Measurements from ENCODE around the gene YAP1. TPM values are rescaled to one million over a fixed set of nuclear protein-coding genes. Genes with fewer than 3 reads are reported as not detected.

Gene YAP1
- total RNA-seq, 1 donor from 2014 or later = 0.10 TPM

DNA sequence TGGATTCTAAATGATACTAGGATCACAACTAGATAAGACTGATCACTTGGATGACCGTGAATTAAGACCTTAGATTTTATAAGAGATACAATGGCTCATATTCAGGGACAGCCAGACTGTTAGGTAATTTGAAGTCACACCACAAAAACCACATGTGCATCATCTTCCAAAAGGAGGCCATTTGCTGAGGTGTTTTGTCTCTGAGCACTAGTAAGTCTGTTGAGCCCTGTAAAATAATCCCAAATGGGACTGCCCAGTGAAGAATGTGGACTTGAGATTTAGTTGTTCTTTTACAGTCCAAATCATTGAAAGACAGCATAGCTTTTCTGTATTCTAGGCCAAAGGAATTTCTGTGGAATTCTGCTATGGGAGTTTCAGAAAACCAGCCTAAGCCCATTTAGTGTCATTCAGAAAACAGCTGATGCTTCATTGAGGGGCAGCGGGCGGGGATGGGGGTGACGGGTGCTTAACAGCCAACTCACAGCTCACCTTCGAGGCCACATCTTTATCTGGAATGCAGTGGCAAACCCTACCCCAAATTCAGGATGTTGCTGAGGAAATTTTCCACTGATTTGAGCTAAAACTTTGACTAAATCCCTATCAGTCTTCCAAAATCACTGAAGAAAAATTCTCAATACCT is 127.0 kb downstream of the YAP1 start:
- intact Hi-C loops (cut with micrococcal nuclease) = no loop called here

DNA sequence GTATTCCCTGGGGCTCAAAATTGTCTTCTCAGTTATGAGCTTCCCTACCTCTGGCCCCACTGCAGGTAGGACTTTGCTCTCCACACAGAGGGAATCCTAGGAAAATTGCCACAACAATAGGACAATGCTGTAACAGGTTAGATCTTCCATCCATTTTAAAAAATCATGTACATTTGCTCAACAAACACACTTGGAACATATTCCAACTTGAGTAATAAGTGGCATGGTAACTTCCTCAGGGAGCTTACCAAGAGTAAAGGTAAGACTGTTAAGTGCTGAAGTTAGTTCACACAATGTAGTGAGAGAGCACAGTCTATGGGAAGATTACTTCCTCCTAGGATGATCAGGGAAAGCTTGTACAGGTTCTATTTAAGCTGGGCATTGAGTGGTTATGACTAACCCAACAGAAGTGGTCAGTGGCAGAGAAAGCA is 128.2 kb downstream of the YAP1 start:
- intact Hi-C loops (cut with micrococcal nuclease) = no loop called here

DNA sequence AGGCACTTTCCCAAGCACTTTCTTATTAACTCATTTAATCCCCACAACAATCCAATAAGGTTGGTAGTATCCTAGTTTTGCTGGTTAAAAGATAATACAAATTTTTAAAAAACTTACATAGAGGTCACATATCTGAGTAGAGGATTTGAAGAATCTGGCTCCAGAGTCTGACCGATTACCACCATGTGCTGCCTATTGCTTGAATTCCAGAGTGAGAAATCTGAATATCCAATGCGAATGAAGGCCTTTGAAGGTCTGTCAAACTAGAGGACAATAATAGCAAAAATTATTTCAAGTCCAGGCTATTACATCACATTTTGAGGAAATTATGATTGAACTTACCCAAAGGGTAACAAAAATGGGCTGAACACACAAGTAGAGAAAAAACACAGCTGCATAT is 129.2 kb downstream of the YAP1 start:
- intact Hi-C loops (cut with micrococcal nuclease) = no loop called here

DNA sequence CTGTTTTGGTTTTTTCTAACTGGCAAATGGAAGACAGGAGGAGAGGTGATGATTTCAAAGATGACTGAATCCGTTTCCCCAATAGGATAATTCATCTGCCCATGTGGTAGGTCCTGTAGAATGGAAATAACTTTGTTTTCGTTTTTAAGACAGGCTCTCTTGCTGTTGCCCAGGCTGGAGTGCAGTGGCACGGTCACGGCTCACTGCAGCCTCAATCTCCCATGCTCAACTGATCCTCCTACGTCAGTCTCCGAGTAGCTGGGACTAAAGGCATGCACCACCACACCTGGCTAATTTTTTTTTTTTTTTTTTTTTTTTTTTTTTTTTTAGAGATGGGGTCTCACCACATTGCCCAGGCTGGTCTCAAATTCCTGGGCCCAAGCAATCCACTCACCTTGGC is 129.7 kb downstream of the YAP1 start:
- intact Hi-C loops (cut with micrococcal nuclease) = no loop called here

DNA sequence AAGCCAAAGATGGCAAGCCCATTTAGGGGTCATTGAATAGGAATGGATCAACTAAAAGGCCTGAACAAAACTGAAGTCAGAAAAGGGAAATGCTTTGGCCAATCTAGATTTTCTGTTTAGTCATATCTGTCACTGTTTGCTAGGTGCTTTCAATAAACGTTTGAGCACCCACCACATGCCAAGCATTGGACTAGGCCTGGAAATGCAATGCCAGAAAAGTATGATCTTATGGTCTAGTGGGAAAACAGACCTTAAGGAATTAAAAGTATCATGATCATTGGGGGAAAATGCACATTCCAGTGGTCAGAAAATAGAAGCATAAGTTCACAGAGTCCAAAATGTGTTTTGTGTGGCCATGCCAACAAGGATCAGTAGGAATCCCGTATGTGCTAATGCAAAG is 130.3 kb downstream of the YAP1 start:
- intact Hi-C loops (cut with micrococcal nuclease) = no loop called here

DNA sequence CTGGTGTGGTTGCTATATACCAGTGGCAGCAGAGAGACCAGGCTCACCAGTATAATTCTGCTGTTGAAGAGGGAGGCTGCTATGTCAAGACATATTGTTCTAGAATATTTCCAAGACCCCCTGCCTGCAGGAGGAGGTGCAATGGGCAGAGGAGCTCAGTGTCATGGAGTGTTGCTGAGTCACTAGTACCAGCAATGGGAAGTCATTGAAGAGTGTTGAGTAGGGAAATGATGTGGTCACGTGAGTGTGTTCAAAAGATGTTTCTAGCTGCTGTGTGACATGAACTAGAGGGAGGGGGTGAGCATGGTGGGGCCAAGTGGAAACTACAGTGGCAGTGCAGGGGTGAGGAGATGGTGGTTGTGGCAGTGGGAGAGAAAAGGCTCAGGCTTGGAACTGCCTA is 130.8 kb downstream of the YAP1 start:
- intact Hi-C loops (cut with micrococcal nuclease) = no loop called here

DNA sequence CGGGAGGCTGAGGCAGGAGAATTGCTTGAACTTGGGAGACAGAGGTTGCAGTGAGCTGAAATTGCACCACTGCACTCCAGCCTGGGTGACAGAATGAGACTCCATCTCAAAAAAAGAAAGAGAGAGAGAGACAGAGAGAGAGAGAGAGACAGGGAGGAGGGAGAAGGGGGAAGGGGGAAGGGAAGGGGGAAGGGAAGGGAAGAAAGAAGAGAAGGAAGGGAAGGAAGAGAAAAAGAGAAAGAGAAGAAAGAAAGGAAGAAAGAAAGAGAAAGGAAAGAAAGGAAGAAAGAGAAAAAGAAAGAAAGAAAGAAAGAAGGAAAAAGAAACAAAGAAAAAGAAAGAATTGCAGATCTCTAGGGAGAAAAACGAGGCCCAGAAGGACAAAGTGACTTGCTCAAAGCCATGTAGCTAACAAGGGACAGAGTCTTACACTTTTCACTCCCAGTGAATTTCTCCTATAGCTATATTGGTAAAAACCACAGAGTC is 133.2 kb downstream of the YAP1 start:
- intact Hi-C loops (cut with micrococcal nuclease) = no loop called here

DNA sequence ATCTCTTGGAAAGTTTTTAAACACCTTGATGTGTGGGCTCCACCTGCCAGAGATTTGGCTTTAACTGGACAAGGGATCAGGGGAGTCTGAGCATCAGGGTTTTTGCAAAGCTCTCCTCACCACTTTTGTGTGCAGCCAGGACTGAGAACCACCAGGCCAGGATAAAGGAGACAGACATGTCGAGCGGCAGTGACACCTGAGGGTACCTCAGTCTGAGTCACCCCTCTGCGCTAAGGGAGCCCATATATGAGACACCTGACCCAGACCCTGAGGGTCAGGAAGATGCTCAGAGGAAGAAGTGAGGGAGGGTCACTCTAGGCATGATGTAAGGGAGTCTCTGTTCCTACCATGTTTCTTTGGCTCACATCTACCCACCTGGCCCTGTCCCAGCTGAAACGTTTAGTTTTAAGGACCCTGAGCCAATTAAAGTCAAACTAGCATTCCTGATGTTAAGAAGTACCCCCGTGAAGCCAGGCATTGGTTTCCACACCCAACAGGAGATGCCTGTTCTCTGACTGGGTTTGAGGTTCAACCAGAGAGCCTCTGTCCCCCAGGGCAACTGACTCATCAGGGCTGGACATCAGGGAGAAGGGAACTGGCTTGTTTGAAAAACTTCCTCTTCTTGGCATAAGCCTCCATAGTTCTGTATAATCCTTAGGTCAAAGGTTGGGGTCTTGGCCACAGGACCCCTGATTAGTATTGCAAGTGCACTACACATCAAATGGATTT is 134.6 kb downstream of the YAP1 start:
- intact Hi-C loops (cut with micrococcal nuclease) = no loop called here

DNA sequence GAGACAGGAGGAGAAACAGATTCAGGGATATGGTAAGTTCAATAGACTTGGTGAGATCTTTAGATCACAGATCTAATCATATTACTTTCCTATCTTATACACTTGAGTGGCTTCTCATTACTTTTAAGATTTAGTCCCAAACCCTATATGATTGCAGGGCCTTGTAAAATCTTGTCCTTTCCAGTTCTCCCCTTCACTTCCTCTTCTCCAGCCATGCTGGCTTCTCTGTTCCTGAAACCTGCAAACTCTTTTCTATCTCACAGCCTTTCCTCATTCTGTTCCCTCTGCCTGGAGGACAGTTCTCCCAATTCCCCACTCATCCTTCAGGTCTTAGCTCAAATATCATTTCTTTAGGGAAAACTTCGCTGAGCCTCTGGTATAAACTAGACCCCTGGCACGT is 141.2 kb downstream of the YAP1 start:
- intact Hi-C loops (cut with micrococcal nuclease) = no loop called here

DNA sequence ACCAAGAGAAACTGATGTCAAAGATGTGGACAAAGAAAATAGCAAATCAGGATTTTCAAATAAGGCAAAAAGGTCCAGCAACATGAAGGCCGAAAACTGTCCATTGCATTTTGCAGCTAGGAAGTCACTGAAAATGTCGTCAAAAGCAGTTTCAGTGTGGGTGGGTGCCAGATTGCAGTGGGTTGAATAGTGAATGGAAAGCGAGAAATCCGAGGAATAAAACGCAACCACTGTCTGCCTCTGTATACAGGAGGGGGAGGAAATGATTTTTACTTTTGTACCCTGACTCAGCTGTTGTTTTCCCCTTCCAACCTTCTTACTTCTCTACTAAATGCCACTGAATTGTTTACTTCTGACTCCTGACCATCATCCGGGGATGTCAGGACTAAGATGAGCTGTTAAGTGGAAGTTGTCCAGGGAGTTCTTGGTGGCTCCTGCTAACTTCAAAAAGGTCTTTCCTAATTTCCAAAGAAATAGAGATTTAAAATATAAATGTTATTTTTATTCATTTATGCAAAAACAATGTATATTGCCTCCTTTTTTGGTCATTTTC is 142.2 kb downstream of the YAP1 start:
- intact Hi-C loops (cut with micrococcal nuclease) = no loop called here

DNA sequence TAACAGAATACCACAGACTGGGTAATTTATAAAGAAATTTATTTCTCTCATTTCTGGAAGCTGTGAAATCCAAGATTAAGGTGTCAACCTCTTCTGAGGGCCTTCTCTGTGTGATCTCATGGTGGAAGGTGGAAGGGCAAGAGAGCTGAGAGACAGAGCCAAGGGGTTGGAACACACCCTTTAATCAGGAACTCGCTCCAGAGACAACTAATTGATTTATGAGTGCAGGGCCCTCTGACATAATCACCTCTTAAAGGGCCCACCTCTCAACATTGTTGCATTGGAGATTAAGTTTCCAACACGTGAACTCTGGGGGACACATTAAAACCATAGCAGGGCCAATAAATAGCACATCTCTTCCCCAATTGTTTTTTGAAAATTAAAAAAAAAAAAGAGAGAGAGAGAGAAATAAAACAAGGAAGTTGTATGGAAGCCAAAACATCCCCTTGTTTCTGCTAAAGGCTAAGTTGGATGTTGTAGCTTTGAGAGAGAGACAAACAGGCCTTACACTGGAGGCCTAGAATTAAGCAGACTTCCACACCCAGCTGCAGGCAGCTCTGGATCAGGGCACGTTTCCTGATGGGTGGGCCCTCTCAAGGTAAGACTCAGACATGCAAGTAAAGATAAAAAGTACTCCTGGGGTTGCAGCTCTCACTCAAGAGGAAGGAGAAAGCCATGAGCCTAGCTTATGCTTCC is 142.9 kb downstream of the YAP1 start:
- intact Hi-C loops (cut with micrococcal nuclease) = no loop called here

DNA sequence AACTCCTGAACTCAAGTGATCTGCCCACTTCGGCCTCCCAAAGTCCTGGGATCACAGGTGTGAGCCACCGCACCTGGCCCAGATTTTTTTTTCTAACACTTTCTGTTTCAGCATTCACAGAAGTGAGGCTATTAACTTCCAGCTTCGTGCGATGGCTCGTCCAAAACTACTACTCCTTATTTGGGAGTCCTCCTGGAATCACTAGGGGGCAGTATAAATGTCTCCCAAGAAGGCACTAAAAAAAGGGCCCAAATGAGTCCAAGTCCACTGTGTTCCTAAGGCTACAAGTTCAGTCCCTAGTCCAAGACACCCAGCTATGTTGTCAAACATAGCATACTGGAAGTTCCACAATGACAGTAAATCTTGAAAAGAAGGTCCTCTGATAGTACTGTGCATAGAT is 143.8 kb downstream of the YAP1 start:
- intact Hi-C loops (cut with micrococcal nuclease) = no loop called here

DNA sequence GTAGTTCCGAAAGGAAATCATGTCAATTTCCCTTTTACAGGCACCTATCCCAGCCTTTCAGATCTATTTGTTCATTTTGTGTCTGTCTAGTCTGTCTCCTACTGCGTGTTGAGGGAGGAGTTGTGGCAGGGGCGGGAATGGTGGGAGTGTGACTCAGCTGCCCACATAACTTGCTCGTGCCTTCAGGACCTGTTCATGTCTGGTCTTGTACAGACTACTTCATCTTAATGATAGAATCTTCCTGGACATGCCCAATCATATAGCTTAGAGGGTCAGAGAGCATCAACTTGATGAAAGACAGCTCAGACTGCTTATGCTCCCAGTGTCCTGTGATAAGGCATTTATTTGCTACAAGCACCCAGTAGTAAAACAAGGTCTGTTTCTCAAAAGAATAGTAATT is 146.0 kb downstream of the YAP1 start:
- intact Hi-C loops (cut with micrococcal nuclease) = no loop called here

DNA sequence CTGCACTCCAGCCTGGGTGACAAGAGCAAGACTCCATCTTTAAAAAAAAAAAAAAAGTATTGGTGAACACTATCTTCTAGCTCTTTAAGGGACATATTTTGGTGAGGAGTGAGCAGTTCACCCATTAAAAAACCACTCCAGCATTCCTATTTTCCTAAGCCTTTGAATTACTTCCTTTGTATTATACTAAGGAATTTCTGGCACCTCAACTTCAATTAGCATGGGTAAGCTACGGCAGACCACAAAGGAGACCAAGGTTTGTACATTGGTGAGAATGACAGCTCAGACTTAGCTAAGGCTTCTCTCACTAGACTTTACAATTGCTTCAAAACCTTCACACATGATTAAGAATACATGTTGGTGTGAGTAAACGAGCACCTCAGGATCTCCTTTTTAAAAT is 150.0 kb downstream of the YAP1 start:
- intact Hi-C loops (cut with micrococcal nuclease) = no loop called here

DNA sequence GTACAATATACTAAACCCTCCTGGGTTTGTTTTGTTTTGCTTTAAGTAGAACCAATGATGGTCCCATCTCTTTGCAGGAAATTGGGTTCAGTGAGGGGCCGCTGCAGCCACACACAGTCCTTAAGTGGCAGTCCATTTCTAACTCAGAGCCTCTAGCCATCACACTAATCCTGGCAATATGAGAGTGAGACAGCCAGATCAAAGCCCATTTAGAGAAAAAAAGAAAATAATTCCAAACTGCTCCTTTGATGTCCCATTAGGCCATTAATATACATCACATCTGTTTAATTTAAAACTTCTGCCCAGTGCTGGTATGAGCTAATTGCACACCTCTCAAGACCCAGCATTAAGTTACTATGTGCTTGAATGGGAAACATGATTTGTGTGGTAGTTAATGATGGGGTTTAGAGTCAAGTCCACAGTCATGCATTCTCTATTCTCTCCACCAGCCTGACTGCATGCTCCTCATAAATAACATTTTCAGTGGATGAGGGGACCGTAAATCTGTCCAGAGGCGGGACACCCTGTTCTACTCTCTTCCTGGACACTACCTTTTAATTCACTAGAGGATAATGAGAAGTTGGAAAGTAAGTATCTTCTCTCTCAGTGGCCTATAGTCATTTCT is 153.2 kb downstream of the YAP1 start:
- intact Hi-C loops (cut with micrococcal nuclease) = no loop called here

DNA sequence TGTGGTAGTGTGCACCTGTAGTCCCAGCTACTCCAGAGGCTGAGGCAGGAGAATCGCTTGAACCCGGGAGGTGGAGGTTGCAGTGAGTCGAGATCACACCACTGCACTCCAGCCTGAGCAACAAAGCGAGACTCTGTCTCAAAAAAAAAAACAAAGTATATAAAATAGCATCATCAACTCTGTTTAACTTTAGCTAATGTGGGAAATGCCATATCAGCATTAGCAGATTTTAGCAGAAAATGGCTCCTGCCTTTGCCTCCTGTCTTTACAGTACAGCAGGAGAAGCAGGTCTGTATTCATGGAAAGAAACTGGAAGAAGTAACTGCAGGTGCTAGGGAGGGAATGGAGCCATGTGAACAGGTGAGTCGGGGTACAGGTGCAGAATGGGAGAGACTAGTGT is 154.5 kb downstream of the YAP1 start:
- intact Hi-C loops (cut with micrococcal nuclease) = loop anchor here (5.0 kb wide), 1 partner anchor 152 kb away; the partner anchor contains the start of gene YAP1

DNA sequence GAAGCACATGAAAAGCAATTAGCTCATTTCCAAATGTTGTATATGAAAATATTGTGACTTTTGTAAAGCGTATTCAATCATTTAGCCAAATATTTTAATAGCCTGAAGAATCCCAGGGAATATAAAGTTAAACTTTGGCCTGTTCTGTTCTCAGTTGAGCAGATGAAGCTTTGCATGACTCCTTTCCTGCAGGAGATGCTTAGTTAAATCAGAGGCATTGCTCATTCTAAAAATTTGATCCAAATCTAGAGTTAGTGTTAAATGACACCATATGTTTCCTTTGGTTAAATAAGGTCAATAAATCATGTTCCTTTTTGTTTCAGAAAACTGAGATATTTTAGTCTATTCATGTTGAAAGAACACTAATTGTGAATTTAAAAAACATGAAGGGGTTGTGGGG is 155.9 kb downstream of the YAP1 start:
- intact Hi-C loops (cut with micrococcal nuclease) = loop anchor here (5.0 kb wide), 1 partner anchor 154 kb away; the partner anchor contains the start of gene YAP1

DNA sequence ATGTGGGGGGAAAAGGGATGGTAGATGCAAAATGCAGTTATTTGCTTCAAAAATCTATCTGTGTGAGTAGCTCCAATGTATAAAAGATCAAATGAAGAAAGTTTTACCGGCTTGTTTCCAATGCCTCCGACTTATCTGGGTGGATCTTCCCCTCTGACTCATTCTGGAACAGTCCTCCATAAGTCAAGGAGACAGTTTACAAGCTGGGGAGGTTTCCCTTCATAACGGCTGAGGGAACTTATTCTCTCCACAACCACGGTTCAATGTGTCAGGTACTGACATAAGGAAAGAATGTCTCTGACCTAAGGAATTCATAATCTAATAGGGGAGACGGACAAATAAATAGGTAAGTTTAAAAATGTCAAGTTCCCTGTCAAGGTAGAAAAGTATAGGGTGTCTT is 157.4 kb downstream of the YAP1 start:
- intact Hi-C loops (cut with micrococcal nuclease) = loop anchor here (1.0 to 5.0 kb wide), 5 partner anchors 50 to 352 kb away; partner anchors contain the start of genes BIRC2, BIRC3, CEP126 and YAP1

DNA sequence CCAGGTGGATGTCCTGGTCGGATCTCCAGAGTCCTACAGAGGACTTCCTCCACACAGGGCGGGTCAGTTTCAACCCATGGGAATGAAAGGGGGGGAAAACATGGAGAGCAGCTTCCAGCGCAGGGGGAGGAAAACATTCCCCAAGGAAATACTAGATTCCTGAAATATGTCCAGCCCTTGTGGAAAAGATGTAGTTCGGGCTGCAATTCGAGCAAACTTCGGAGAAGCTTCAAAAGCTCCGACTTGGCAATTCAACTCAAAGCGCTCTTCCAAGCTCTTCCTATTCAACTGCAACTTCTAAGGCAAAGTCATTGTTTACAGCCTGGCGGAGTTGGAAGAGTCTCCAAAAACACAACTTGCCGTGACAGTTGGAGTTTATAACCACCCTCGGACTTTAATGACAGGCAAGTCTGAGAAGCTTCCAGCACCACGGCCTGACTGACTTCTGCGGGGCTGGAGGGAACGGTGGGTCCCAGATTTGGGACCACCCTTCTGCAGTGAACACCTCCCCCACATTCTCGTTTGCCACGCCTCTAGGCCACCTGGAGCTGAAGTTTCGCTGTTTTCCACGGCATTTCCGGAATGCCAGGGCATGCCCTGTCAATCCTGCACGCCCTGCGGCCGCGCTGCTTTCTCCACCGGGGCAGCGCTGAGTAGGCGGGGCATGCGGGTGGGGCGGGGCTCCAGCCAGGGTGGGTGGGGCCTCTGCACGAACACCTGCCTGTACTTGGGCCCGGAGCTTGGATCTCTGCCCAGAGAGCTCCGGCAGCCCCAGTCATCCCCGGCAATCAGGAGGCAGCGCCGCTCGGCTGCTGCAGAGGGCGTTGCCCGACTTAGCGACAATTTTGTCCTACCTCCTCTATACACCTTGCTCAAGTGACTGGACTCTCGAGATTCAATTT is 158.1 kb downstream of the YAP1 start:
- intact Hi-C loops (cut with micrococcal nuclease) = loop anchor here (1.0 to 5.0 kb wide), 5 partner anchors 49 to 353 kb away; partner anchors contain the start of genes BIRC2, BIRC3, CEP126 and YAP1

DNA sequence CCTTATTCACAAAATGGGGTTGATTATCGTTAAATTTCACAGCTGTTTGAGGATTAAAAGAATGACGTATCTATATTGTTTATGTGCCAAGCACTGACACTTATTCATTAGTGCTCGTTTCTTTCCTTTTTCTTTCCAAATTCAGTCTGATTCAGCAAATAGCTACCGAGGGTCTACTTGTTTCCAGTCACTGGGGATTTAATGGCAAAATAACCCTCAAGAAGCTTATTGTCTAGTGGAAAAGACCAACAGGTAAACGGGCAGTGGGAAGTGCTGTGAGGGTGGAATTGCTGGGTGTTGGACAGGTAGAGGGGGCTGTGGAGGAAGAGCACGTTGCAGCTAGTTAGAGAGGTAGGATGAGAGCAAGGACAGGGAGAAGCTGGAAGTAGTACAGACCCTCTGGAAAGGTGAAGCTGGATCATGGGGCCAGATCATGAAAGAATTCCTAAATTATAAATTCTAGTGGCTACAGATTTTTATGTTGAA is 158.8 kb downstream of the YAP1 start:
- intact Hi-C loops (cut with micrococcal nuclease) = loop anchor here (1.0 to 5.0 kb wide), 5 partner anchors 48 to 354 kb away; partner anchors contain the start of genes BIRC2, BIRC3, CEP126 and YAP1
